Dedifferentiated amniotic fluid mesenchymal stem cell (primary cell): ENCODE results near the gene LUZP1.

ENCODE experiments used
- DNase-seq: peaks from one replicate; pipeline ENCODE4 v3.0.0-alpha.2; 2016; ENCODE audit errors: extremely low spot score

The LUZP1 gene

GRCh38 chr1:23152966-23153684 is 15.5 kb downstream of the LUZP1 start:
- DNase-seq: no peak

GRCh38 chr1:23150742-23151141 is 17.9 kb downstream of the LUZP1 start:
- DNase-seq: no peak

- DNase-seq: no peak
Observed at GRCh38 chr1:23150125-23150524, 18.5 kb downstream of the LUZP1 start.

GRCh38 chr1:23149114-23149513 is 19.5 kb downstream of the LUZP1 start:
- no peak for DNase-seq

- DNase-seq: no peak
Observed at GRCh38 chr1:23148084-23148483, 20.6 kb downstream of the LUZP1 start.

GRCh38 chr1:23140940-23141596 is 27.6 kb downstream of the LUZP1 start:
- DNase-seq: no peak

- DNase-seq: no peak
Observed at GRCh38 chr1:23135268-23135667, 33.4 kb downstream of the LUZP1 start.

GRCh38 chr1:23134055-23134454 is 34.6 kb downstream of the LUZP1 start:
- no peak for DNase-seq

GRCh38 chr1:23133587-23133986 is 35.1 kb downstream of the LUZP1 start:
- DNase-seq: no peak

GRCh38 chr1:23132033-23132432 is 36.6 kb downstream of the LUZP1 start:
- no peak for DNase-seq

- no peak for DNase-seq
Observed at GRCh38 chr1:23129846-23130245, 38.8 kb downstream of the LUZP1 start.

GRCh38 chr1:23126801-23127200 is 41.9 kb downstream of the LUZP1 start:
- DNase-seq: peak; percentile 19

- DNase-seq: no peak
Observed at GRCh38 chr1:23126200-23126599, 42.5 kb downstream of the LUZP1 start.

- no peak for DNase-seq
Observed at GRCh38 chr1:23125489-23125888, 43.2 kb downstream of the LUZP1 start.

GRCh38 chr1:23124259-23125026 is 44.2 kb downstream of the LUZP1 start:
- no peak for DNase-seq

- DNase-seq: no peak
Observed at GRCh38 chr1:23123528-23123927, 45.1 kb downstream of the LUZP1 start.

- DNase-seq: no peak
Observed at GRCh38 chr1:23122796-23123195, 45.9 kb downstream of the LUZP1 start.

GRCh38 chr1:23122023-23122748 is 46.5 kb downstream of the LUZP1 start:
- peak; percentile 52 for DNase-seq

- no peak for DNase-seq
Observed at GRCh38 chr1:23120383-23120782, 48.3 kb downstream of the LUZP1 start.

GRCh38 chr1:23118957-23119792 is 49.5 kb downstream of the LUZP1 start:
- DNase-seq: peak; percentile 22

GRCh38 chr1:23118407-23118806 is 50.2 kb downstream of the LUZP1 start:
- no peak for DNase-seq
